NCI-H128 (cell line): ENCODE measurements around the gene RNF141.

Source experiments
- DNase-seq: peaks from one replicate; lab custom pipeline; 2025; ENCODE audit not compliant: unreplicated experiment; lab: John Stamatoyannopoulos, UW

RNF141 gene

GRCh38 chr11:10498426-10499250, 42.3 kb downstream of the RNF141 start:
- DNase-seq = no peak

- DNase-seq = no peak
These were observed 43.0 kb downstream of the RNF141 start for GRCh38 chr11:10498022-10498400.

DNA sequence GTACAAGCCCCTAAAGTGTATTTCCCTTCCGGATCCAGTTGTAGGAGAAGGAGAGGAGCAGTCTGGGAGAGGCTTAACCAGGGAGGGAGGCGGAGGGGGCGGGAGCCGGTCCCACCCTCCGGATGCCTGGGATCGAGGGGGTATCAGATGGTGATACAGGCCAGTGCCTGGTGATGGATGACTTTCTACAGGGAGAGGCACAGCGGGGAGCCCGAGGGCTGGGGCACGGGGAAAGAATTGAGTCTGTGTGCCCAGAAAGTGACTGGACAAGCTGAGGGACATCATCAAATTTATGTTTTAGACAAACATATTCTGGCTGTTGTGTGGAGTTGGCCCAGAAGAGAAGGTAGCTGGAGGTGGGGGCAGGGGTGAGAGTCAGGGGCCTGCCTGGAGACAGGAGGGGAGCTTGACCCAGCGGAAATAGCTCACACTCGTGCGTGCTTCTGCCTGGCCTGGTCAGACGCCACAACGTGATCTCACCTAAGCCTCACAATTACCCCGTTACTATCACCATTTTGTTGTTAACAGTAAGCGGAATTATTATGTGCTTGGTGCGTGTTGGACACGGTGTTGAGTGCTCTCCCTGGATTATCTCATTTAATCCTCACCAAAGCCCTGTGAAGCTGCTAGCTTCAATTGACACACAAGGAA, 43.5 kb downstream of the RNF141 start:
- no peak for DNase-seq

DNA sequence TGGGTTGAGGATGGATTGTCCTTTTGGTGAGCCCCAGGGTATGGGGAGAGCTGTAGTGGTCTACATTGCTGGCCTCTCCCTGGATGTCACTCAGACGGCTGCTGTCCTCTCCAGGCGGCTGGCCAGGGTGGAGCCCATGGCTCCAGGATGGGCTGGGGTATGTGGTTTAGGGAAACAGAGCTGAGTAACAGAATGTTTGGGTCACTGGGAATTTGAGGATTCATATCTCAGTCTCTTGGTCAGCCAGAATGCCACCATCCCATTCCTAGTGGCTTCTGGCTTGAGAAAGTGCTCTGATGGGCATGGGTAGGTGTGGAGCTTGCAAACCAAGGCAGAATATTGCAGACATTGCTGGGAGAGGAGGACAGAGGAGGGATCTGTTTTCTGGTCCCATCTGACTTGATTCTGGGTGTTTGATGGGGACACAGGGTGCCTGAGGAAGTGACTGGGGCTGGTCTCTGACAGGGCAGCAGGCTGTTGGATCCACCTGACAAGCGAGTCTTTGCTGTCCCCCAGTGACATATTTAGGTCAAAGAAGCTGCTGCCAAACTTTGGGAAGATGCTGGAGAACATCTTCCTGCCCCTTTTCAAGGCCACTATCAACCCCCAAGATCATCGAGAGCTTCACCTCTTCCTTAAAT, 44.6 kb downstream of the RNF141 start:
- no peak for DNase-seq

DNA sequence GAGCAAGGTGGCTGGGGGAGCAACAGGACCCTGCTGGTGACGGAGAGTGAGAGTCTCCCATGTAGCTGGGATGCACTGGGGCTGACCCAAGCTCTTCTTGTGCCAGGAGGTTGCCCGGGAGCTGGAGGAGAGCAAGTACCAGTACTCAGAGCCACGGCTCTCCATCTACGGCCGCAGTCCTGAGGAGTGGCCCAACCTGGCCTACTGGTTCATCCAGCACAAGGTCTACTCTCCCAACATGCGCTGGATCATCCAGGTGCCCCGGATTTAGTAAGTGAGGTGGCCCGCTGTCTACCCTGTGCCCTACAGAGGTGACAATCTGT, 45.6 kb downstream of the RNF141 start:
- no peak for DNase-seq

DNA sequence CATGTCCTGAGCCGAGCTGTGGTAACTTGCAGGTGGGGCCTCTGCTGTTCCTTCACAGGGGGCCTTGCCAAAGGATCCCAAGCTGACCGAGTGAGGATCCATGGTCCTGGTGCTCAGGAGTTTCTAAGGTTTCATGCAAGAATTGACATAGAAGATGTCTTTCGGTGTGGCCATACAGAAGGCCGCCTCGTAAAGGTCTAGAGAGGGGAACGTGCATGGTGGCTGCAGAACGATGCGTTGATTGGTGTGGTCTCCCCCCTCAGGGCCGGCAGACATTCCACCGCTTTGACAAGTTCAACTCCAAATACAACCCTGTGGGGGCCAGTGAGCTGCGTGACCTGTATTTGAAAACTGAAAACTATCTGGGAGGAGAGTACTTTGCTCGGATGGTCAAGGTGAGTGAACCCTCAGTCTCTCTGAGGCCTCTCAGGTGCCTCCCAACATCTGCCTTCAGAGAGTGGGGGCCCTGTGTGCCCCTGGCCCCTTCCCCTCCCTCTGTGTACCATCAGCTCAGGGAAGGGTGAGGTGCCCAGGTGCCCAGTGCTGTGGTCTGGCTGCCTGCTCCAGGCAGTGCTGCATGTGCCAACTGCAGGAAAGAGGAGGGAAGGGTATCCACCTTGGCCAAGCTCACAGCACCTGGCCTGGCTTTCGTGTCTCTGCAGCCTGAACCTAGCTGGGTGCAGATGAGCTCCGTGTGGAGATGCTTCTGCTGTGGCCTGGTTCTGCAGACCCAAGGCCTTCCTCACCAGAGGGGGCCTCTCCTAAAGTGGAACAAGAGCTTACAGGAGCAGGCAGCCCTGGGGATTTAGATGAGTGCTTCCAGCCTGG, 46.1 kb downstream of the RNF141 start:
- DNase-seq = no peak

DNA sequence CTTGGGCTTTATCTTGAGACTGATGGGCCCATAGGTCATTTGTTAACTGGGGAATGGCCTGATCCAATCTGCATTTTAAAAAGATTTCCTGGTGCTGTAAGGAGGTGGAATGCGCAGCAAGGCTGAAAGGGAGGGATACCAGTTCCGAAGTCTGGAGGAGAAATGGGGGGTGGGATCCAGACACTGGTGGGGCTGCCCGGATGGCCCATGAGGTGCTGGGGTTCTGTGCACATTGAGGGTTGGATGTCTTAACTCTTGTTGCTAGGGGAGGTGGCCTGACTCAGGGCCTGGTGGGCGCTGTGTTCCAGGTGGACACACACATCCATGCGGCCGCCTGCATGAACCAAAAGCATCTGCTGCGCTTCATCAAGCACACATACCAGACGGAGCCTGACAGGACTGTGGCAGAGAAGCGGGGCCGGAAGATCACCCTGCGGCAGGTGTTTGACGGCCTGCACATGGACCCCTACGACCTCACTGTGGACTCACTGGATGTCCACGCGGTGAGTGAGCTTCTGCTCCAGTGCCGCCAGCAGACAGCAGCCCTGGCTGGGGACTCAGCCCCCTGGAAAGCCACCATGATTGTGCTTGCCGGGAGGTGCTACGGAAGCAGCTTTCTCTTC, 47.8 kb downstream of the RNF141 start:
- no peak for DNase-seq

DNA sequence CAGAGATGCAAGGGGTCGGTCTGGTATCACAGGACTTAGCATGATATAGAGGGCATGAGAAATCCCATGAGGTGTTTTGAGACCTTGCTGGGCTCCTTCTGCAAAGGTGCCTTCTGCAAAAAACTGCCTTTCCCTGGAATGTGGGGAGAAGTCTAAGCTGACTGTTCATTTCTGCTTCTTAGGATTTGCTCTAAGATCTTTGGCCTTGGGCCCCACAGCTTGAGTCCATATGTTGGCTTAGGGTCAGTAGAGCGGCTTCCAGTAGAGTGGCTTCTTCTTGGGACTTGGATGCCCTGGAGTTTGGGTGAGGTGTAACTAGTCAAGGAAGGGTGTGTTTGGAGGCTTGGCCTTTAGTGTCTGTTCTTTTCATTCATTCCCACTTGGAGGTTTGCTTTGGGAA, 48.9 kb downstream of the RNF141 start:
- no peak for DNase-seq

DNA sequence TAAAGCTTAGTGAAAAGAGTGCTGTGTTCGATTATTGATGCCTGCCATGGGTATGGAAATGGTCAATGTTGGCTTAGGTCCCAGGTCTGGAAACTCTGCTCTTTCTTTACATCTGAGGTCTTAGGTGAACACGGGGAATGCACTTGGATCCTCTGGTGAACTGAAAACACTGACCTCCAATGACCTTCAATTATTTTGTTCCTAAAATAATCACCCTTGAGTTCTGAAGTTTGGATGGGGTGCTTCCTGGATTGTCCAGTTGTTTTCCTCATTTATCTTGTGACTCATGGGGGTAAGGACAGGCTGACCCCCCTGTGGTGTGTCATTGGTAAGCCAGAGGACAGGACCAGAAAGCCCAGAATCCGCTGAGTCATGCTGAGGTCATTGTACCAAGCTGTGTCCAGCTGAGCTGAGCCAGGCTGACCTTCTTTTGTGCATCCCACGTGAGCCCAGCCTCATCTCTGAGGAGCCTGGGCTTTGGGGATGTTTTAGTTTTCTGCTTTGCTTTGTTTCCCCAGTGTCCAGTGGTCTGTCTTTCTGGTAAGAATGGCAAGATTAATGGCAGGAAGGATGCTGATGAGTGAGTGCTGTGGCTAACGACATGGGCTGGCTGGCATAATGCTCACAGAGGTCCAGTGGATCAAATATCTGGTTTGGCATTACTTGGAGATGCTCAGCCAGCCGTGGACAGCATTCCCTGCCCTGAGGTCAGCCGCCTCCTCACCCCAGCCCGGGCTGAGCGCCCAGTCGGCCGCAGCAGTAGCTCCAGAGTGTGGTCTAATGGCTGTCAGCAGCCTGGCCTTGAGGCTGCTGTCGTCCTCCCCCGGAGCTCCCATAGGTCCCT, 50.4 kb downstream of the RNF141 start:
- DNase-seq = no peak

DNA sequence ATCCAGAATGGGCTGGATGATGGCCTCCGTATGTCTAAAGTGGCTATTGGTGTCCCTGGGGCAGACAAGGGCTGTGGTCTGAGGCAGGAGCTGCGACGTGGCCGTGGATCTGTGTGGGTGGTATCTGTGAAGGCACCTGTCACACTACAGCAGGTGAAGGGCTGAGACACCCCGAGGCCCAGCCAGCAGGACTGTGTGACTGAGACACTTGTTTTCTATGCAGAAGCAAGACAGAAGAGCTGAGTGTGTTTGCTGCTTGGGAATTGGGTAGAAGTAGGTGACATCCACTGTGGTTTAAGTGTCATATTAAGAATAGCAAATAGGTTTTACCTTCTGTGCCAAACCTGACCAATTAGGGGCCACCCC, 51.0 kb downstream of the RNF141 start:
- DNase-seq = no peak

- DNase-seq = no peak
These were observed 51.9 kb downstream of the RNF141 start for GRCh38 chr11:10488934-10489691.

DNA sequence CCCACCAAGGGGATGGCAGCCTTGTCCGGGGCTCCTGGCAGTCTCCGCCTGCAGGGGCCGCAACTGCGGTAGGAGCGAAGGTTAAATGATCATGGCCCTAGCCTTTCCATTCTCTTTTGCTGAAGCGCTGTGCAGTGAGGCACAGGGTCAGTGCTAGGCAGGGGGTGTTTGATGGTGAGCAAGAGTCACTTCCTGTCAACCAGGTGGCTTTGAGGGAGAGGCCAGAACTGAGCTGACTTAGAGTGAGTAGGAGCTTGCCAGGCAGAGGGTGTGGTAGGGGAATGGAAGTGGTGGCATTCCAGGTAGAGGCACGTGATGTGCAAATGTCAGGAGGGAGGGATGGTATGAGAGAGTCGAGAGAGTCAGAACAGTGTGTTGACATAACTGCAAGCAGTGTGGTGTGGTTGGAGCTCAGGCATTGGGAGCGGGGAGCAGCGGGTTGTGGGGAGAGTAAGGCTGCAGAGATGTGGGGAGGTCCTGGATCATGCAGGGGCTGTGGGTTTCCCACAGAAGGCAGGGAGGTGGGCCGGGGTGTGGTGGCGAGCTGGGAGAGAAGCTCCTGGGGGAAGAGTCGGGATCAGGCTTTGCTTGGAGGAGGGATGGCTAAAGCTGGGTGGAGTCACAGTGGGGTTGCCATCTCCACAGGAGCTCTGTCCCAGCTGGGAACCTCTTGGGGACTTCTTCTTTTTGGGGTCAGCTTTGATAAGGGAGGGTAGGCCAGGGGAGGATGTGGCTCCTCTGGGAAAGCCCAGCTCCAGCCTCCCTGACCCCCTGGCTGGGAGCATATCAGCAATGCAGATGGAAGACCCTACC, 52.7 kb downstream of the RNF141 start:
- no peak for DNase-seq

DNA sequence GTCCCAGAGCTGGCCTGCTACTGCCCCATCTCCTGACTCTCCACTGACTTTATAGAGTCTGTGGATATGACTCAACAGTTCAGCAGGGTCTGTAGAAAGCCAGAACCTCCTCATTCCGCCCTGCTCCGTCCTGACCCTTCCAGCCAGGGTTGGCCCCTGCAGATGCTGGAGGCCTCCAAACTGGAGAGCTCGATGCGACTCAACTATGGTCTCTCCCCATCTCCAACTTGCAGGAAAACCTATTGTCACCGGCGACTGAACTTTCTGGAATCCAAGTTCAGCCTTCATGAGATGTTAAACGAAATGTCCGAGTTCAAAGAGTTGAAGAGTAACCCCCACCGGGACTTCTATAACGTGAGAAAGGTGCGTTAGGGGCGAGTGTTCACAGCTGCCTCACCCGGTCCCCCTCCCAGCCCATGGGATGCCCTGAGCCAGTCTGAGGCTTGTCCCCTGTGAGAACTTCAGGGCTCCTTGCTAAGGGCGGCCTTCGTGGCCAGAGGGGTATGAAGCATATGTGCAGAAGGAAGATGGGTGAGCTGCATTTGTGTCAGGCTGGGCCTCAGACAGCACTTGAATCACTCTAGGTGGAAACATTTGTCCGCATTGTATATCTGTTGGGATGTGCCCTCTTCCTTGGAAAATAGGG, 53.9 kb downstream of the RNF141 start:
- no peak for DNase-seq

GRCh38 chr11:10486161-10486840, 54.7 kb downstream of the RNF141 start:
- DNase-seq = no peak

- no peak for DNase-seq
These were observed 55.3 kb downstream of the RNF141 start for GRCh38 chr11:10485646-10486045.

- DNase-seq = no peak
These were observed 56.4 kb downstream of the RNF141 start for GRCh38 chr11:10484461-10485180.

GRCh38 chr11:10483584-10483983, 57.4 kb downstream of the RNF141 start:
- DNase-seq = no peak
